DND-41 (cell line): ENCODE results near the gene PEA15.

Experiments used
- ATAC-seq: fragments of 200-7000 bp; cut with Tn5 transposase; 3 replicates; pipeline ENCODE4 v1.9.1; 2021; ENCODE audit warnings: low read depth; ENCODE audit not compliant: insufficient read depth
- DNase-seq: peaks from one replicate; pipeline ENCODE4 v3.0.0-alpha.2; 2020
- H2AFZ ChIP-seq: 2 replicates; pipeline ENCODE4 v1.6.0; 2012; ENCODE audit warnings: low read depth, low read length
- H3K27ac ChIP-seq: 2 replicates; pipeline ENCODE4 v1.5.1; 2012; ENCODE audit warnings: low read length, inconsistent platforms
- H3K27me3 ChIP-seq: fragments of 200-600 bp; sonication (generic); 2 replicates; pipeline ENCODE4 v1.6.0; 2012; ENCODE audit warnings: low read length, mild to moderate bottlenecking, inconsistent platforms; ENCODE audit not compliant: insufficient read depth, poor library complexity
- H3K36me3 ChIP-seq: 2 replicates; pipeline ENCODE4 v1.5.1; 2012; ENCODE audit warnings: low read length, inconsistent platforms; ENCODE audit not compliant: insufficient read depth
- H3K4me1 ChIP-seq: 2 replicates; pipeline ENCODE4 v1.5.1; 2012; ENCODE audit warnings: mild to moderate bottlenecking, low read length; ENCODE audit not compliant: insufficient read depth
- H3K4me2 ChIP-seq: 2 replicates; pipeline ENCODE4 v1.6.0; 2012; ENCODE audit warnings: mild to moderate bottlenecking, moderate library complexity, low read length, inconsistent platforms; ENCODE audit not compliant: insufficient read depth
- H3K4me3 ChIP-seq, 2 experiments: fragments of 200-600 bp in 1 of 2; shearing (Covaris generic) in 1 of 2; 2 replicates each; pipeline ENCODE4 v1.5.1; 2012 to 2016; ENCODE audit warnings: inconsistent platforms in 2 of 2, low read length in 2 of 2, mild to moderate bottlenecking in 2 of 2, low read depth in 1 of 2, moderate library complexity in 1 of 2
- H3K79me2 ChIP-seq: 2 replicates; pipeline ENCODE4 v1.6.0; 2012; ENCODE audit warnings: low read length, inconsistent platforms; ENCODE audit not compliant: insufficient read depth
- H3K9ac ChIP-seq: 2 replicates; pipeline ENCODE4 v1.6.0; 2012; ENCODE audit warnings: low read depth, mild to moderate bottlenecking, inconsistent platforms, low read length, moderate library complexity
- H3K9me3 ChIP-seq: 2 replicates; pipeline ENCODE4 v1.5.1; 2012; ENCODE audit warnings: low read length, moderate library complexity, mild to moderate bottlenecking, inconsistent platforms; ENCODE audit not compliant: insufficient read depth, severe bottlenecking
- H4K20me1 ChIP-seq: 2 replicates; pipeline ENCODE4 v1.6.0; 2012; ENCODE audit warnings: low read length; ENCODE audit not compliant: insufficient read depth
- EZH2 ChIP-seq: IDR thresholded peaks from 3 replicates; pipeline ENCODE4 v1.6.1; 2012; ENCODE audit warnings: borderline replicate concordance, low read depth, mild to moderate bottlenecking, moderate library complexity, low read length, inconsistent platforms; ENCODE audit not compliant: severe bottlenecking
- TF ChIP-seq, protein P1 (sequence below): IDR thresholded peaks from 2 replicates; pipeline ENCODE4 v1.5.1; 2012; ENCODE audit warnings: borderline replicate concordance, low read length, moderate library complexity, mild to moderate bottlenecking; ENCODE audit not compliant: poor library complexity, severe bottlenecking; ENCODE audit errors: extremely low read depth

PEA15 gene

DNA sequence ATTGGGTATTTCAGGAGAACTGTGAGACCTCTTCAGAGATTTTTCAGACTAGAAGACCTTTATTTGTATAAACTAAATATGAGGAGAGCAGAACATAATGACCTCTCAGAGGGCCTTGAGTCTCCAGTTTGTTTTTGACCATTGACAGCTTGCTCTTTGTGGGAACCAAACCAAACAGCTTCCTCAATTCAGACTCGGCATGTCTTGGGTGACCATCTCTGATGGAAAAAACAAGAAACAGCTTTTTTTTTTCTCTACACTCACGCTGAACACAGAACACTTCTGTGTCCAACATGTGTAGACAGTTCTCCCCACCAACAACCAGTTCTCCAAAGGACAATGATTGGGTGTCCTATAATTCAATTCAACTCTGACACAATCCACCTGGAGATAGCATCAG is 42.3 kb upstream of the PEA15 start:
- DNase-seq (no peak), ATAC-seq (no peak)
- Histone ChIP-seq H3K27me3 (peaks cover 54% of the 10 kb centered on the region), H4K20me1 (no peaks in the 10 kb centered on the region), H3K9ac (no peak overlapping the region), H3K9me3 (no peaks in the 10 kb centered on the region), H3K4me2 (no peak overlapping the region), H3K4me1 (no peaks in the 10 kb centered on the region), H3K79me2 (no peaks in the 10 kb centered on the region), H2AFZ (no peak overlapping the region), H3K36me3 (no peaks in the 10 kb centered on the region), H3K27ac (no peak overlapping the region), H3K4me3 (no peak overlapping the region)
- TF ChIP-seq, protein P1, sequence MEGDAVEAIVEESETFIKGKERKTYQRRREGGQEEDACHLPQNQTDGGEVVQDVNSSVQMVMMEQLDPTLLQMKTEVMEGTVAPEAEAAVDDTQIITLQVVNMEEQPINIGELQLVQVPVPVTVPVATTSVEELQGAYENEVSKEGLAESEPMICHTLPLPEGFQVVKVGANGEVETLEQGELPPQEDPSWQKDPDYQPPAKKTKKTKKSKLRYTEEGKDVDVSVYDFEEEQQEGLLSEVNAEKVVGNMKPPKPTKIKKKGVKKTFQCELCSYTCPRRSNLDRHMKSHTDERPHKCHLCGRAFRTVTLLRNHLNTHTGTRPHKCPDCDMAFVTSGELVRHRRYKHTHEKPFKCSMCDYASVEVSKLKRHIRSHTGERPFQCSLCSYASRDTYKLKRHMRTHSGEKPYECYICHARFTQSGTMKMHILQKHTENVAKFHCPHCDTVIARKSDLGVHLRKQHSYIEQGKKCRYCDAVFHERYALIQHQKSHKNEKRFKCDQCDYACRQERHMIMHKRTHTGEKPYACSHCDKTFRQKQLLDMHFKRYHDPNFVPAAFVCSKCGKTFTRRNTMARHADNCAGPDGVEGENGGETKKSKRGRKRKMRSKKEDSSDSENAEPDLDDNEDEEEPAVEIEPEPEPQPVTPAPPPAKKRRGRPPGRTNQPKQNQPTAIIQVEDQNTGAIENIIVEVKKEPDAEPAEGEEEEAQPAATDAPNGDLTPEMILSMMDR = no peak
- no peak for TF ChIP-seq EZH2

DNA sequence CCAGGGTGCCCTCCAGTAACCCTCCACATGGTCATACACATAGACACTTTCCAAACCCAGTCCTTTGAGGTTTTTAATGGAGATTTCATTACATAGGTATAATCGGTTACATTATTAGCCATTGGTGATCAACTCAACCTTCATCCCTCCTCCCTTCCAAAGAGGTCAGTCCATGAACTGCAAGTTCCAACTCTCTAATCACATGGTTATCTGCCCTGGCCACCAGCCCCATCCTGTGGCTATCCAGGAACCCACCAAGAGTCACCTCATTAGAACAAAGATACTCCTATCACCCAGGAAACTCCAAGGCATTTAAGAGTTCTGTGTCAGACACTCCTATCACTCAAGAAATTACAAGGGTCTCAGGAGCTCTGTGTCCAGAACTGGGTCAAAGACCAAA is 41.6 kb upstream of the PEA15 start:
- DNase-seq = no peak
- TF ChIP-seq, protein P1 = no peak
- TF ChIP-seq EZH2 = no peak

DNA sequence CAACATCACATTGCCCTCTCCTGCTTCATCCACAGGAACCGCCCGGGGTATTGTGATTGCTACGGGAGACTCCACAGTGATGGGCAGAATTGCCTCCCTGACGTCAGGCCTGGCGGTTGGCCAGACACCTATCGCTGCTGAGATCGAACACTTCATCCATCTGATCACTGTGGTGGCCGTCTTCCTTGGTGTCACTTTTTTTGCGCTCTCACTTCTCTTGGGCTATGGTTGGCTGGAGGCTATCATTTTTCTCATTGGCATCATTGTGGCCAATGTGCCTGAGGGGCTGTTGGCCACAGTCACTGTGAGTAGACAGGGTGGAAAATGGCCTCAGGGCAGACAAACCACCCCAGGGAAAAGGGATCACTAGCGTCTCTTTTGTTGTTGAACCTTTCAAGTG is 41.1 kb upstream of the PEA15 start:
- no peak overlapping the region for H3K27ac ChIP-seq
- no peaks in the 10 kb centered on the region for H3K79me2 ChIP-seq
- H3K9ac ChIP-seq = no peak overlapping the region
- H3K27me3 ChIP-seq = peaks cover 42% of the 10 kb centered on the region
- H3K4me2 ChIP-seq = no peak overlapping the region
- DNase-seq (no peak), ATAC-seq (no peak)
- no peaks in the 10 kb centered on the region for H3K36me3 ChIP-seq
- no peaks in the 10 kb centered on the region for H3K9me3 ChIP-seq
- H4K20me1 ChIP-seq = no peaks in the 10 kb centered on the region
- no peaks in the 10 kb centered on the region for H3K4me1 ChIP-seq
- TF ChIP-seq, protein P1 = no peak
- TF ChIP-seq EZH2 = no peak
- H3K4me3 ChIP-seq = no peak overlapping the region
- H2AFZ ChIP-seq = no peak overlapping the region

More for the DNA sequence above, 41.6 kb upstream of the PEA15 start:
- no peaks in the 10 kb centered on the region for H3K79me2 ChIP-seq
- peaks cover 47% of the 10 kb centered on the region for H3K27me3 ChIP-seq
- H3K4me2 ChIP-seq = no peak overlapping the region
- no peak overlapping the region for H3K4me3 ChIP-seq
- H2AFZ ChIP-seq = no peak overlapping the region
- ATAC-seq = no peak
- no peaks in the 10 kb centered on the region for H4K20me1 ChIP-seq
- H3K4me1 ChIP-seq = no peaks in the 10 kb centered on the region
- H3K9me3 ChIP-seq = no peaks in the 10 kb centered on the region
- H3K36me3 ChIP-seq = no peaks in the 10 kb centered on the region
- no peak overlapping the region for H3K27ac ChIP-seq
- no peak overlapping the region for H3K9ac ChIP-seq
